HTERT RPE-1 (cell line): ENCODE measurements around the gene PTPRO.

ENCODE experiments used
- in situ Hi-C: fragments of 300-500 bp; cut with MboI; formaldehyde crosslinking; loops from 4 replicates; pipeline ENCODE4 v1.14.3; 2020; ENCODE audit warnings: low sequenced_read_pairs

Gene PTPRO

GRCh38 chr12:15443611-15444010 is 121.3 kb downstream of the PTPRO start:
- in situ Hi-C loops: no loop called here

- in situ Hi-C loops: no loop called here
These were observed 122.2 kb downstream of the PTPRO start for GRCh38 chr12:15444523-15444922.

GRCh38 chr12:15446807-15447206 is 124.5 kb downstream of the PTPRO start:
- in situ Hi-C loops: no loop called here

GRCh38 chr12:15453613-15454012 is 131.3 kb downstream of the PTPRO start:
- in situ Hi-C loops: no loop called here

- in situ Hi-C loops: no loop called here
These were observed 135.7 kb downstream of the PTPRO start for GRCh38 chr12:15458008-15458407.

- in situ Hi-C loops: no loop called here
These were observed 146.6 kb downstream of the PTPRO start for GRCh38 chr12:15468911-15469310.

GRCh38 chr12:15469356-15469755 is 147.0 kb downstream of the PTPRO start:
- in situ Hi-C loops: no loop called here

- in situ Hi-C loops: no loop called here
These were observed 149.7 kb downstream of the PTPRO start for GRCh38 chr12:15472036-15472435.

GRCh38 chr12:15474766-15475165 is 152.5 kb downstream of the PTPRO start:
- in situ Hi-C loops: no loop called here

- in situ Hi-C loops: no loop called here
These were observed 155.5 kb downstream of the PTPRO start for GRCh38 chr12:15477761-15478160.

- in situ Hi-C loops: no loop called here
These were observed 159.5 kb downstream of the PTPRO start for GRCh38 chr12:15481846-15482245.

GRCh38 chr12:15485466-15485865 is 163.2 kb downstream of the PTPRO start:
- in situ Hi-C loops: no loop called here

- in situ Hi-C loops: no loop called here
These were observed 164.6 kb downstream of the PTPRO start for GRCh38 chr12:15486859-15487258.

- in situ Hi-C loops: no loop called here
These were observed 166.2 kb downstream of the PTPRO start for GRCh38 chr12:15488481-15488880.

- in situ Hi-C loops: no loop called here
These were observed 172.2 kb downstream of the PTPRO start for GRCh38 chr12:15494329-15495046.

- in situ Hi-C loops: no loop called here
These were observed 173.4 kb downstream of the PTPRO start for GRCh38 chr12:15495746-15496145.

GRCh38 chr12:15496738-15497137 is 174.4 kb downstream of the PTPRO start:
- in situ Hi-C loops: no loop called here

- in situ Hi-C loops: no loop called here
These were observed 175.5 kb downstream of the PTPRO start for GRCh38 chr12:15497671-15498292.

- in situ Hi-C loops: no loop called here
These were observed 179.9 kb downstream of the PTPRO start for GRCh38 chr12:15502211-15502610.

GRCh38 chr12:15505616-15506015 is 183.3 kb downstream of the PTPRO start:
- in situ Hi-C loops: no loop called here

- in situ Hi-C loops: no loop called here
These were observed 192.7 kb downstream of the PTPRO start for GRCh38 chr12:15515010-15515409.

- in situ Hi-C loops: no loop called here
These were observed 197.8 kb downstream of the PTPRO start for GRCh38 chr12:15520083-15520482.

GRCh38 chr12:15520844-15521243 is 198.5 kb downstream of the PTPRO start:
- in situ Hi-C loops: no loop called here
